ENCODE data around the gene C1QA.
"Not testable (repeated sequence)": the region's sequence is repeated elsewhere in the genome, so short reads cannot be mapped to it uniquely, and the experiment has no call there.

The C1QA gene

DNA sequence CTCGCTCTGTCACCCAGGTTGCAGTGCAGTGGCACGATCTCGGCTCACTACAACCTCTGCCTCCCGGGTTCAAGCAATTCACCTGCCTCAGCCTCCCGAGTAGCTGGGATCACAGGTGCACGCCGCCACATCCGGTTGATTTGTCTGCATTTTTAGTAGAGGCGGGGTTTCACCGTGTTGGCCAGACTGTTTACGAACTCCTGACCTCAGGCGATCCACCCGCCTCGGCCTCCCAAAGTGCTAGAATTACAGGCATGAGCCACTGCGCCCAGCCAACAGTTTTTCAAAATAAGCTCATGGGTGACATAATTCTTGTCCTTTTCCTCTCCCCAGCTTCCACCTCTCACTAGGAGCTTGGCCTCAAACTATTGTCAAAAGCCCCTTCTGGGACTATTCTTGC is 39.7 kb downstream of the C1QA start:
- not testable (repeated sequence) for DNase-seq

DNA sequence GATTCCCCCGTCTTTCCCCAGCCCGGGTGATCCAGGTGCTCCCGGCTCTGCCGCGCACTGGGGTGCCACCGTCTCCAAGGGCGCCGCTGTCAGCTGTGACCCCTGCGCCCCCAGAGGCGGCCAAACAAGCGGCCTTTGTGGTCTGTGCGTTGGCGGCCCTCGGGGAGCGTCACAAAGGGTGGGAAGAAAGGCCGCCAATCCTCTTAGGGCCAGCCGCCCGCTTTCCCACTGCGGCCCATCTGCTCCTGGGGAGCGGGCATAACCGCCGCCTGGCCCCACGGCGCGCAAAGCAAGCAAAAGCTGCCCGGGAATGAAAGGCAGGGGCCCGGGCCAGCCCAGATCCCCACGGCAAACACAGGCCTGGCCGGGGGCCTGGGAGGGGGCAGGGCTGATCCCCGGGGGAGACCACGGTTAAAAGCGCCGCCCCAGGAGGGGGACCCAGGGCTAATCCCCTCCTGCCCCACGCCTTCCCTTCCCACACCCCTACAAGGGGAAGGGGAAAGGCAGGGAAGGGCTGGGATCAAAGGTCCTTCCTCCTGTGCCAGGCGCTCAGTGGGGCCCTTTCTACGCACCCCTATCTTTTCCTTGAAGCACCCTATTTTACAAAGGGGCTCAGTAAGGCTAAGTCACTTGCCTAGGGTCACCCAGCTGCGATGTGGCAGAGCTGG is 40.6 kb downstream of the C1QA start:
- DNase-seq: no peak

DNA sequence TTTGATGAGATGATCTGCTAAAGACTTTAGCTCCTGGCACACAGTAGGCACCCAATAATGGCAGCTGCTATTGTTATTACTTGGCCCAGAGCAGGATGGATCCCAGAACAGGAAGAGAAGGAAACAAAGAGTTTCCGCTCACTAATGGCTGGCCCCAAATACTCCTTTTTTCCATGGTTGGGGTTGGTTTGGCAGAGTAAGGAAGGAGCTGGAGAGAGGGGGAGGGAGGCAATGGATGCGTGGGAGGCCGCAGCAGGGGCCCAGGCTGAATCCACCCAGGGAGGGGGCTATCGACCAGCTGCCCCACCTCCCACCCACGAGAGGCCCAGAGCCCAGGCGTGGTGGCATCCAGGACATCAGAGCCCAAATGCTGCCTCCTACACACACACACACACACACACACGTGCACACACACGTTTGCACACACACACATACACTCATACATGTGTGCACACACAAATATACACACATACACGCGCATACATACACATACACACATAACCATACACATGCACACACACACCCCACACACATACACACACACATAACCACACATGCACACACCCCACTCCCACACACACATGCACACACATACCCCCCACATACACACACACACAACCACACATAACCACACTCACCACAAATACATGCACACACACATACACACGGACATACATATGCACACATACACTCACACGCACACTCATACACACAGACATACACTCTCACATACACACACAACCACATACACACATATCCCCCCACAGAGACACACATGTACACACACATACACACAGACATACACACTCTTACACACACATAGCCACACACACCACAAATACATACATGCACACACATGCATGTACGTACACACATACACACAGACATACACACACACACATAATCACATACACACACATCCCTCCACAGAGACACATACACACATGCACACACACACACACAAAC is 41.8 kb downstream of the C1QA start:
- no peak for DNase-seq

DNA sequence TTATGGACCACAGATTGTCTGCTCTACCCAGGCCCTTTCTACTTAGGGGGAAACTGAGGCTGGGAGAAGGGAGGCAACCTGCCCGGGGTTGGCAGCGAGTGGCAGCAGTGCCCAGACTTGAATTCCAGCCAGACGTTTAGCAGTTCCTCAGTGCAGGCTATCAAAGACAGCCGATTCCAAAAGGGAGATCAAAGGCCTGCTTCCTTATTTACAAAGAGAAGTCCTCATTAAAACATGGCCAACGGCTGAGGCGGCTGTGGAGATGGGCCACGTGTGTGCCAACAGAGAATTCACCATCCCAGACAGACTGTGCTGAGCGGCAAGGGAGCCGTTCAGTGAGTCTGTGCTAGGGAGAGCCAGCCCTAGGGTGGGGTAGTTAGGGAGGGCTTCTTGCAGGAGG is 44.3 kb downstream of the C1QA start:
- DNase-seq: no peak

DNA sequence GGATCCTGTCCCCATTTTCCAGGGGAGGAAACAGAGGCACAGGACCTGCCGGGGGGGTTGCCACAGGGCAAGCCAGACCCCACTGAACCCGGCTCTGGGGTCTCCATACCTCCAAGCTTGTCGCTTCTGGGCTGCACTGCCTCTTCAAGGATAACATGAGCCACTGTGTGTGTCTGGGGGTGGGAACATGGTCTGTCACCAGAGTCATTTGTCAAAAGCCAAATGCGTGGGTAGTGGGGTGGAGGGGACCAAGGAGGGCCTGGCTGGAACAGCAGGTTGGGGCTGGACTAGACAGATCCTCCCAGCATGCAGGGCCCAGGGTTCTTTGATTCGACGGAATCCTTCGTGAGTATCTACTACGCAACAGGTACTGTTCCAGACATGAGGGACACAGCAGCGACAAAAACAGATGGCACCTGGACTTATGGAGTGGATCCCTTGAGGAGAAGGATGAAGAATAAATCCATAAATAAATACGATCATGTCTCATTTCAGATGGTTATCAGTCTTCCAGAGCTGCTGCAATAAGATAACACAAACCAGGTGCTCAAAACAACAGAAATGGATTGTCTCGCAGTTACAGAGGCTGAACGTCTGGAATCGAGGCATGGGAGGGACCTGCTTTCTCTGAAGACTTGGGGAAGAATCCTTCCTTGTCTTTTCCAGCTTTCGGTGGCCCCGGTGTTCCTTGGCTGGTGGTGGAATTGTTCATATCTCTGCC is 45.3 kb downstream of the C1QA start:
- no peak for DNase-seq

DNA sequence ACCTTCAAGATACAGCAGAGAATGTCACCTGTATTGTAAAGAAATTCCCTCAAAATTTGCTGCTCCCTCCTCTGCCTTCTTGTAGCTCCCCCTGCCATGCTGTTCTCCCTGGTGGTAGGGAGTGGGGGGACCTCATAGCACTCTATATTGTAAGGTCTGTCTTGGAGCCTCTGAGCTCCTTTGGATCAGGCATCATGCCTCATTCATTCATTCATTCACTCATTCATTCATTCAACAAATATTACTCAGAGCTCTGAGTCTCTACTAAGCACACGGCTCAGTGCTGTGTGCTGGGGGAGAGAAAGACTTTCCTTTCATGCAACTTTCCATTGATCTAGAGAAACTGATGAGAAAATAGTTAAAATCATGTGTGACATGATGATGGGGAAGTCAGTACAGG is 47.1 kb downstream of the C1QA start:
- DNase-seq: no peak

DNA sequence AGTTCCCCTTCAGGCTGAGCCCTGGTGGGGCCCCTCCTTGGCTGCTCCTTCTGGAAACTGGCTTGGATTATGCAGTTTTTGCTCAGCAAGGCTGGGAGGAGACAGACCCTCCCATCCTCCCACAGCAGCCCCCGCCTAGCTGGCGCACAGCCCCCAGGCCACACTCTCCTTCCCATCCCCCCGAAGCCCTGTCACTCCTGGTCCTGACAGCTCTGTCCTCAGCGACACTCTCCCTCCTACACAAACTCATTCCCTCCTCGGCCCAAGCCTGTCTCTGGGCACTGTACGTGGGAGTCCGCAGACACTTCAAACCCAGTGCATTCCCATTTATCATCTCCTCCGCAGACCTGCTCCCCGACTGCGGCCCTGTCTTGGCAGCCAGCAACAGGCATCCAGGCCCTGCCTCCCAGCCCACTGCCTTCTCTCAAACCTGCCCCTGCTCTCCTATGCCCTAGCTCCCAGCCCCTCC is 49.2 kb downstream of the C1QA start:
- no peak for DNase-seq

DNA sequence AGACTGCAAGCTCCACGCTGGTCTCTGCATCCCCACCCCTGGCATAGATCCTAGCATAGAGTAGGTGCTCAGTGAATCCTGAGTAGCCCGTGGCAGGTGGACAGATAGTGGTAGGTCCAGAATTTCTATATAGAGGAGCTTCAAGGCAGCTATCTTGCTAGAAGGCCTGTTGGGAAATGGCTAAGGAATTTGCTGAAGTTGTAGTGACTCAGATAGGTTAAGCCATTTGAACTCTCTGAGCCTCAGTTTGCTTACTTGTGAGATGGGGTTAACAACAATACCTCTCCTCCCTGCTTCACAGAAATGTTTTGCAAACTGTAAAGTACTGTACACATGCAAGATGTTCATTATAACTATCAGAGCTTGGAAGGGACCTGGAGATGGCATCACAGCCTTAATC is 50.8 kb downstream of the C1QA start:
- DNase-seq: no peak

DNA sequence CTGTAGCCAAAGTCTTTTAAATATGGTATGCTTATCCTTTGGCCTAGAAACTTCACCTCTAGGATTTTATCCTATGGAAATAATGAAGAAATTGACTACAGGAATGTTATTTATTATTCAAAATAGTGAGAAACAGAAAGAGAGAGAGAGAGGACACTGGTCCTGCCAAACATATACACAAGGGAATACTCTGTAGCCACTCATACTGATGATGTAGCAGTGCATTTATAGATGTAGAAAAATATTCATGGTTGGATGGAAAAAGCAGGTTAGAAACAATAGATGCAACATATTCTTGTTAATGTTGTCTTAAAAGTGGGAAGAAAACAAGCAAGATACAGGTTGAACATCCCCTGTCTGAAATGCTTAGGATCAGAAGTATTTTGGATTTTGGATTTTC is 52.0 kb downstream of the C1QA start:
- no peak for DNase-seq
